Stimulated activated CD4-positive, alpha-beta T cell treated with anti-CD3 and anti-CD28 coated beads, Interleukin-2, amount 100 ng/mL, for 4 hours (primary cell): ENCODE results near the gene CLDN17.

Experiments
- DNase-seq: peaks from one replicate; pipeline ENCODE4 v3.0.0-alpha.2; 2020; ENCODE audit warnings: low read depth

The CLDN17 gene

GRCh38 chr21:30166705-30167104, at the start of gene CLDN17:
CLDN17 (minus strand) TSS chr21:30166805; CDS start chr21:30166617, 188 bp downstream.
- DNase-seq: no peak

GRCh38 chr21:30216041-30216723, 49.6 kb upstream of the CLDN17 start, which contains the start of gene CLDN8:
CLDN8 (minus strand) TSS chr21:30216097; CDS start chr21:30215925, 172 bp downstream.
- DNase-seq: no peak

- no peak for DNase-seq
These were observed 44.5 kb upstream of the CLDN17 start for GRCh38 chr21:30211071-30211470.

GRCh38 chr21:30209601-30210000, 43.0 kb upstream of the CLDN17 start:
- no peak for DNase-seq

- DNase-seq: no peak
These were observed 40.6 kb upstream of the CLDN17 start for GRCh38 chr21:30207252-30207579.

GRCh38 chr21:30206551-30207251, 40.1 kb upstream of the CLDN17 start:
- DNase-seq: no peak

GRCh38 chr21:30200000-30200399, 33.4 kb upstream of the CLDN17 start:
- DNase-seq: no peak

GRCh38 chr21:30194701-30195299, 28.2 kb upstream of the CLDN17 start:
- DNase-seq: no peak

- DNase-seq: no peak
These were observed 26.6 kb upstream of the CLDN17 start for GRCh38 chr21:30193201-30193600.

GRCh38 chr21:30190554-30190953, 23.9 kb upstream of the CLDN17 start:
- DNase-seq: no peak

- no peak for DNase-seq
These were observed 23.2 kb upstream of the CLDN17 start for GRCh38 chr21:30189773-30190172.

- DNase-seq: no peak
These were observed 19.6 kb upstream of the CLDN17 start for GRCh38 chr21:30186242-30186641.

GRCh38 chr21:30168086-30168485, 1.5 kb upstream of the CLDN17 start:
- no peak for DNase-seq

GRCh38 chr21:30166171-30166570, 434 bp downstream of the CLDN17 start:
- DNase-seq: no peak

GRCh38 chr21:30164796-30165195, 1.8 kb downstream of the CLDN17 start:
- DNase-seq: no peak

GRCh38 chr21:30153697-30154340, 12.8 kb downstream of the CLDN17 start:
- DNase-seq: no peak

- DNase-seq: no peak
These were observed 13.8 kb downstream of the CLDN17 start for GRCh38 chr21:30152792-30153191.

- no peak for DNase-seq
These were observed 17.7 kb downstream of the CLDN17 start for GRCh38 chr21:30148906-30149305.

- no peak for DNase-seq
These were observed 19.9 kb downstream of the CLDN17 start for GRCh38 chr21:30146558-30147282.

- no peak for DNase-seq
These were observed 28.1 kb downstream of the CLDN17 start for GRCh38 chr21:30138483-30138882.

- DNase-seq: no peak
These were observed 37.4 kb downstream of the CLDN17 start for GRCh38 chr21:30129246-30129645.

- no peak for DNase-seq
These were observed 40.0 kb downstream of the CLDN17 start for GRCh38 chr21:30126576-30126975.
